Esophagus (tissue), 2 donors: ENCODE results near the gene NVL. TPM values are rescaled to one million over a fixed set of nuclear protein-coding genes. Genes with fewer than 3 reads are reported as not detected.

Experiments used
- H3K27ac ChIP-seq, 2 donors: one replicate each; pipeline ENCODE4 v1.5.1; 2013; ENCODE audit warnings: low read depth in 2 of 2, mild to moderate bottlenecking in 2 of 2, inconsistent platforms in 1 of 2, low read length in 1 of 2, moderate library complexity in 1 of 2
- H3K27me3 ChIP-seq, 2 donors: one replicate each; pipeline ENCODE4 v1.6.1; 2013; ENCODE audit warnings: low read length in 2 of 2, control low read depth in 1 of 2, mild to moderate bottlenecking in 1 of 2; ENCODE audit not compliant: insufficient read depth in 2 of 2, control insufficient read depth in 1 of 2
- H3K36me3 ChIP-seq, 2 donors: one replicate each; pipeline ENCODE4 v1.6.1; 2013; ENCODE audit warnings: low read length in 1 of 2; ENCODE audit not compliant: control insufficient read depth in 2 of 2, insufficient read depth in 2 of 2
- H3K4me1 ChIP-seq, 2 donors: one replicate each; pipeline ENCODE4 v1.6.1; 2013; ENCODE audit warnings: low read length in 1 of 2; ENCODE audit not compliant: control insufficient read depth in 2 of 2, insufficient read depth in 2 of 2
- H3K4me3 ChIP-seq, 2 donors: one replicate each; pipeline ENCODE4 v1.5.1; 2013; ENCODE audit warnings: low read length in 2 of 2, mild to moderate bottlenecking in 2 of 2, low read depth in 1 of 2, moderate library complexity in 1 of 2
- H3K9me3 ChIP-seq, 2 donors: one replicate each; pipeline ENCODE4 v1.6.1; 2013; ENCODE audit warnings: mild to moderate bottlenecking in 2 of 2, low read depth in 1 of 2, low read length in 1 of 2, moderate library complexity in 1 of 2; ENCODE audit not compliant: control insufficient read depth in 2 of 2, insufficient read depth in 1 of 2
- WGBS, 2 donors: extraction: QIAGEN DNeasy Blood & Tissue Kit; methylation state at CpG; one replicate each; pipeline ENCODE4 v1.1.7; 2013; 5-methylcytosine and 5-hydroxymethylcytosine counted together
- polyA plus RNA-seq, 2 donors: library from polyadenylated mRNA; stranded (reverse); fragments of 200-250 nt; gene quantifications; one replicate each; pipeline ENCODE4 v1.2.3, GENCODE V29; 2013
- donor health status: healthy with polysubstance abuse.
- donor health status: Bipolar disorder and iron deficiency.

Gene NVL
- polyA plus RNA-seq, 2 donors, result 11.4 to 20.1 TPM

- Histone ChIP-seq H3K36me3 (no peaks in the 10 kb centered on the region), H3K4me1 (no peaks in the 10 kb centered on the region), H3K27me3 (no peaks in the 10 kb centered on the region), H3K27ac (no peak overlapping the region), H3K4me3 (no peak overlapping the region), H3K9me3 (no peaks in the 10 kb centered on the region)
- 93 to 94% methylated on average over 9 of the region's 9 CpGs for WGBS, 2 donors
Observed at GRCh38 chr1:224177356-224177999, 152.5 kb downstream of the NVL start.

Other genes starting within 250 kb of the NVL start
- 10 to 100 TPM; 11.9 to 13.2 TPM for gene FBXO28, start 216.1 kb downstream of the NVL start, polyA plus RNA-seq
- gene DEGS1, start 146.9 kb downstream of the NVL start, polyA plus RNA-seq, result 10 to 100 TPM; 33.1 to 42.8 TPM
- 10 to 100 TPM; 57.0 to 71.4 TPM for gene CNIH4, start 26.7 kb upstream of the NVL start, polyA plus RNA-seq
- 10 to 100 TPM; 43.1 to 63.7 TPM for gene WDR26, start 104.6 kb upstream of the NVL start, polyA plus RNA-seq